WERI-Rb-1 (cell line): ENCODE data around the gene GDF11.

Experiments
- DNase-seq: peaks from one replicate; pipeline ENCODE4 v3.0.0-alpha.2; 2020
- H3K27ac ChIP-seq: fragments of 250-450 bp; sonication (Bioruptor Pico); 2 replicates; pipeline ENCODE4 v1.5.1; 2020; ENCODE audit warnings: mild to moderate bottlenecking, moderate library complexity
- H3K27me3 ChIP-seq: fragments of 250-450 bp; sonication (Bioruptor Pico); 2 replicates; pipeline ENCODE4 v1.5.1; 2021; ENCODE audit warnings: mild to moderate bottlenecking, low read depth, moderate library complexity; ENCODE audit not compliant: insufficient read depth, severe bottlenecking
- H3K36me3 ChIP-seq: fragments of 250-450 bp; sonication (Bioruptor Pico); 2 replicates; pipeline ENCODE4 v1.5.1; 2020; ENCODE audit warnings: mild to moderate bottlenecking, moderate library complexity
- H3K4me3 ChIP-seq: 2 replicates; pipeline ENCODE4 v1.5.1; 2011; ENCODE audit warnings: low read depth, mild to moderate bottlenecking, control low read depth, low read length
- H3K9me3 ChIP-seq: fragments of 250-450 bp; sonication (Bioruptor Pico); 2 replicates; pipeline ENCODE4 v1.5.1; 2021; ENCODE audit warnings: mild to moderate bottlenecking, moderate library complexity; ENCODE audit not compliant: severe bottlenecking
- TF ChIP-seq, protein P1 (sequence below): IDR thresholded peaks from 2 replicates; pipeline ENCODE4 v1.5.1; 2011; ENCODE audit warnings: low read depth, mild to moderate bottlenecking, control low read depth, inconsistent platforms, low read length

GDF11 gene

DNA sequence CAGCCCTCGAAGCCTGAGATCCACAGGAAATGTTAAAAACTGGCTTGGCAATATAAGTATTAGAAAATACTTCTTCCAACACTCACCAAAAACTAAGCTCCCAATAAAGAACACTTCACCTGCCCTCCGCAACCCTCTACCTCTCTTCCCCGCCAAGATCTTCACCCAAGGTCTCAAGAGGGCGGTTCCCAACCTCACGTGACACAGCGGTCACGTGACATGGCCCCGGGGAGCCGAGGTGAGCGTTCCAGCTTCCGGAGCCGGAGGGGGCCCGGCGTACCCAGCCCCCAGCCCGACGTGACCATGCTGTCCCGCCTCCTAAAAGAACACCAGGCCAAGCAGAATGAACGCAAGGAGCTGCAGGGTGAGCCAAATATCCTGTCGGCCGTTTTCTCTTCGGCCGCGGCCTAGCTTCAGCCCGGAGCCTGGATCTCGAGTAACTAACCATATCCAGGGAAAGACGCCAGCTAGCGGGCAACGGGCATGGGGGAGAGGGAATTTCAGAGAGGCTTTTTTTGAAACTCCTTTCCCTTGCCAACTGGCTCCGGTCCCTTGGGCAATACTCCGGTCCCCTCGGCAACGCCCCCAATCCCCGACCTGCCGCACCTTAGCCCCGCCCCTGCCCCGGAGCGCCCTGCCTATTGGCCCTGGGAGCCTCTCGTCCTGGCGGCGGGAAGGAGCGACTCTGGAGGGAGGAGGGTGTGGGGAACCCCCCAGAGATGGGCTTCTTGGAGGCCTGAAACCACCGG, 26.9 kb upstream of the GDF11 start, which contains the start of gene BLOC1S1:
BLOC1S1 (plus strand) TSS at position 214 of the 749 bp plus-strand sequence; CDS start at position 220, 6 bp downstream.
- Histone ChIP-seq H3K4me3 (peak within 1 kb of the TSS; percentile 92), H3K36me3 (peaks cover 11% of the 10 kb centered on the region; the same call in 1 of the 2 replicates), H3K27ac (peak within 1 kb of the TSS; percentile 90), H3K9me3 (no peaks in the 10 kb centered on the region), H3K27me3 (no peaks in the 10 kb centered on the region)
- peak; percentile 94 for DNase-seq
- TF ChIP-seq, protein P1, sequence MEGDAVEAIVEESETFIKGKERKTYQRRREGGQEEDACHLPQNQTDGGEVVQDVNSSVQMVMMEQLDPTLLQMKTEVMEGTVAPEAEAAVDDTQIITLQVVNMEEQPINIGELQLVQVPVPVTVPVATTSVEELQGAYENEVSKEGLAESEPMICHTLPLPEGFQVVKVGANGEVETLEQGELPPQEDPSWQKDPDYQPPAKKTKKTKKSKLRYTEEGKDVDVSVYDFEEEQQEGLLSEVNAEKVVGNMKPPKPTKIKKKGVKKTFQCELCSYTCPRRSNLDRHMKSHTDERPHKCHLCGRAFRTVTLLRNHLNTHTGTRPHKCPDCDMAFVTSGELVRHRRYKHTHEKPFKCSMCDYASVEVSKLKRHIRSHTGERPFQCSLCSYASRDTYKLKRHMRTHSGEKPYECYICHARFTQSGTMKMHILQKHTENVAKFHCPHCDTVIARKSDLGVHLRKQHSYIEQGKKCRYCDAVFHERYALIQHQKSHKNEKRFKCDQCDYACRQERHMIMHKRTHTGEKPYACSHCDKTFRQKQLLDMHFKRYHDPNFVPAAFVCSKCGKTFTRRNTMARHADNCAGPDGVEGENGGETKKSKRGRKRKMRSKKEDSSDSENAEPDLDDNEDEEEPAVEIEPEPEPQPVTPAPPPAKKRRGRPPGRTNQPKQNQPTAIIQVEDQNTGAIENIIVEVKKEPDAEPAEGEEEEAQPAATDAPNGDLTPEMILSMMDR: no peak

- DNase-seq: no peak
- H3K27me3 ChIP-seq: no peaks in the 10 kb centered on the region
- H3K9me3 ChIP-seq: no peaks in the 10 kb centered on the region
- H3K36me3 ChIP-seq: peaks cover 11% of the 10 kb centered on the region; the same call in 1 of the 2 replicates
- H3K4me3 ChIP-seq: peak overlapping the region; percentile 92
- H3K27ac ChIP-seq: peak overlapping the region; percentile 90
- TF ChIP-seq, protein P1: no peak
Observed at GRCh38 chr12:55716582-55716957, 26.4 kb upstream of the GDF11 start.

GRCh38 chr12:55717011-55718007, 25.6 kb upstream of the GDF11 start:
- no peaks in the 10 kb centered on the region for H3K9me3 ChIP-seq
- peaks cover 11% of the 10 kb centered on the region; the same call in 1 of the 2 replicates for H3K36me3 ChIP-seq
- TF ChIP-seq, protein P1: no peak
- no peaks in the 10 kb centered on the region for H3K27me3 ChIP-seq
- H3K27ac ChIP-seq: peak overlapping the region; percentile 90
- peak overlapping the region; percentile 92 for H3K4me3 ChIP-seq
- DNase-seq: no peak

- peak overlapping the region; percentile 81 for H3K27ac ChIP-seq
Observed at GRCh38 chr12:55718015-55718414, 24.9 kb upstream of the GDF11 start.

DNA sequence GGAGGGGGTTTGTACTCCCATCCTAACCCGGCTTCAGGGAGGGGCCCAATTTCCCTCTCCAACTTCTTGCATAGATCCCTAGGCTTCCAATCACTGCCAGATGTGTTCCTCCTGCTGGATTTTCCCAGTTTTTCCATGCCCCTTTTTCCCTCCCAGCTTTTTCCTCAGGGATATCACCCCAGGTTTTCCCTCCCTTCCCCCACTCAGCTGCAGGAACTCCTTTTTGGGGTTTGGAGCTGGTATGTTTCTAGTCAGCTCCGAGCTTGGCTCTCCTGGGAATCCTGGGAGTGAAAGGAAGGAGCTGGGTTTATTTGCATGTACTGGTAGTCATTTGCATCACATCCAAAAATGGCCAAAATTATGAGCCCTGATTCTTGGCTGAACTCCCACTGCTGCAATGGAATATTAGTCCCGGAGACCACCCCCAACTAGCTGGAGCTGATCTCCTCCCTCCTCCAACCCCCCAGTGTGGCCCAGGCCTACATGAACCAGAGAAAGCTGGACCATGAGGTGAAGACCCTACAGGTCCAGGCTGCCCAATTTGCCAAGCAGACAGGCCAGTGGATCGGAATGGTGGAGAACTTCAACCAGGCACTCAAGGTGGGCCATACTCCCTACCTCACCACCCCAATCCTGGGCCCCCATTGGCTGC, 24.2 kb upstream of the GDF11 start:
- Histone ChIP-seq H3K9me3 (no peaks in the 10 kb centered on the region), H3K36me3 (peaks cover 17% of the 10 kb centered on the region), H3K27ac (peak overlapping the region; percentile 81), H3K27me3 (no peaks in the 10 kb centered on the region), H3K4me3 (peak overlapping the region; percentile 5; the same call in 1 of the 2 replicates)
- TF ChIP-seq, protein P1: no peak
- no peak for DNase-seq

More at GRCh38 chr12:55718015-55718414, 24.9 kb upstream of the GDF11 start:
- Histone ChIP-seq H3K4me3 (no peak overlapping the region; the same call in 1 of the 2 replicates), H3K9me3 (no peaks in the 10 kb centered on the region), H3K27me3 (no peaks in the 10 kb centered on the region), H3K36me3 (peaks cover 11% of the 10 kb centered on the region)
- DNase-seq: peak; percentile 56
- TF ChIP-seq, protein P1: no peak
